Head of caudate nucleus (tissue), 42 donors: ENCODE results near the gene TEAD1.
A peak's percentile ranks its signal among the peaks of the same experiment; 100 is the strongest.

Source experiments
- DNase-seq, 42 donors: peaks; one replicate each; pipeline versions ENCODE4 v3.0.0 to v3.0.0-alpha.2; 2020 to 2021; ENCODE audit warnings: mixed read lengths in 7 of 42
- intact Hi-C: fragments of 100-400 bp; cut with DNase I; formaldehyde crosslinking; loops from one replicate; pipeline ENCODE4 v1.15.0; 2022

Gene TEAD1

GRCh38 chr11:12673924-12674570, at the start of gene TEAD1:
Gene TEAD1 (plus strand): TSS chr11:12674421.
- DNase-seq = peak; percentile 90 to 99 (median 98)
- intact Hi-C loops = no loop called here

- no peak for DNase-seq
- intact Hi-C loops = no loop called here
Observed at GRCh38 chr11:12624595-12624994, 49.6 kb upstream of the TEAD1 start.

- DNase-seq = no peak
- intact Hi-C loops = no loop called here
Observed at GRCh38 chr11:12625438-12626071, 48.7 kb upstream of the TEAD1 start.

DNA sequence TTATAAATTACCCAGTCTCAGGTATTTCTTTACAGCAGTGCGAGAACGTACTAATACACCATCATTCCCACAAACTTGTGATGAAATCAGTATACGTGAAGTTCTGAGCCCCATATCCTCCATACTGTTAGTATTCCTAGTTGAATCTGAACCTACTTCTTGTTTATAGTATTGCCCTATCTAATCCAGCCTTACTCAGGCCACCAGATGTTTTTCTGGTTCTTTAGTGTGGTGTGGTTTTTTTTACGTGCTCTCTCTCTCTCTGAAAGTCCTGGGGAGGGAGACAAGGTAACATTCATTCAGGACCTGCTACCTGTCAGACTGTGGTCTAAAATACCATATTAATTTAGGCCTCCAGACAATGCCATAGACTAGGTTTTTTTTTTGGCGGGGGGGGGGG, 47.6 kb upstream of the TEAD1 start:
- intact Hi-C loops = no loop called here
- DNase-seq = no peak

DNA sequence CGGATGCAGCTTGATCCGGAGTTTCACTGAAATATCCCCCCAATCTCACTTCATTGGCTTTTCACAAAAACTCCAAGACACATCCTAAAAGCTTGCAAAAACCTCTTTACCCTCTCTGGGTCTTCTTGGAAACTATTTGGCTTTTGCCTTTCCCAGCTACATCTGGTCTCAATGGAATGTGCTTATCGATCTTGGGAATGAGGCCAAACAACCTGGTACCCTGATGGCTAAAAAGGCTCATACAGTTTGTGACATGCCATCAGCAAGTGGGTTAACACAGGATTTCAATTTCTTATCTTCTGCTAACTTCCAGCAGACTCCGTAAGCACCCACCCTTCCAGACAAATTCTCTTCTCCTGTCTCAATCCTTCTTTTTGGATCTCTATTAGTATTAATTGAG, 45.9 kb upstream of the TEAD1 start:
- DNase-seq = no peak
- intact Hi-C loops = no loop called here

- no peak for DNase-seq
- intact Hi-C loops = no loop called here
Observed at GRCh38 chr11:12629601-12630313, 44.5 kb upstream of the TEAD1 start.

- DNase-seq = no peak
- intact Hi-C loops = no loop called here
Observed at GRCh38 chr11:12631651-12632050, 42.6 kb upstream of the TEAD1 start.

GRCh38 chr11:12634329-12634728, 39.9 kb upstream of the TEAD1 start:
- DNase-seq = no peak
- intact Hi-C loops = no loop called here

- intact Hi-C loops = no loop called here
- DNase-seq = no peak
Observed at GRCh38 chr11:12636871-12637410, 37.3 kb upstream of the TEAD1 start.

- intact Hi-C loops = no loop called here
- DNase-seq = no peak
Observed at GRCh38 chr11:12639388-12639787, 34.8 kb upstream of the TEAD1 start.

DNA sequence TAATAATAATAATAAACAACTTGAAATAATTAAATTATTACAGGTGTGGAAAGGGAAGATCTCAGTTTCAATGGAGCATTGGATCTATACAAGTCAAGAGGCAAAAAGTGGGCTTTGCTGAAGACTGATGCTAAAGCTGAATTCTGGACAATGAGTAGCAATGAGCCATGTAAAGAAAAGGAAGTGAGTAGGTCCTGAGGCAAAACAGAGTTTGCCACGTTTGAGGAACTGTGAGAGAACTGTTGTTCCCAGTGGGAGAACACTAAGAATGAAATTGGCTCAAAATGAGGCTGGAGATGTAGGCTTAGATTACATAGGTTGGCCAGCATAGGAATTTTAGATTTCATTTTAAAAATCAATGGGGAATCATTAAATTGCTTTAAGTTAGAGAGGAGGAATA, 33.9 kb upstream of the TEAD1 start:
- intact Hi-C loops = no loop called here
- DNase-seq = no peak

GRCh38 chr11:12640926-12641849, 33.0 kb upstream of the TEAD1 start:
- DNase-seq = no peak
- intact Hi-C loops = no loop called here

DNA sequence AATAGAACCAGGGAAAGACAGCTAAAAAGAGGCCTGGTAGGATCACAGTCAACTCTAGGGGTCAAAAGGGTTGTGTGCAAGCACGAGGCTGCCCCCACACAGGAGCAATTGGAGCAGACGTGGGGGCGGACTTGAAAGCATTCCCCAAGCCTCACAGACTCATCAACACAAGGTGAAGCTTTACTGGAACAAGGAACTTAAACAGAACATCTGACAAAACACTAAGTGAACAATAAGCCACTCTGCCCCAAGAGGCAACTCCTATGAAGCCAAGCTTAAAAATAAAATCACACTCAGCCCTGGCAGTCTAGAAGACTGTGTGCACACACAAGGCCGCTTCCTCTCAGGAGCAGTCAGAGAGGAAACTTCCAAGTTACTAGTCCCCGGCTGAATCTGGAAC, 32.2 kb upstream of the TEAD1 start:
- peak in 3 of 42 donors; percentile 7 to 27 (median 7) for DNase-seq
- intact Hi-C loops = no loop called here

DNA sequence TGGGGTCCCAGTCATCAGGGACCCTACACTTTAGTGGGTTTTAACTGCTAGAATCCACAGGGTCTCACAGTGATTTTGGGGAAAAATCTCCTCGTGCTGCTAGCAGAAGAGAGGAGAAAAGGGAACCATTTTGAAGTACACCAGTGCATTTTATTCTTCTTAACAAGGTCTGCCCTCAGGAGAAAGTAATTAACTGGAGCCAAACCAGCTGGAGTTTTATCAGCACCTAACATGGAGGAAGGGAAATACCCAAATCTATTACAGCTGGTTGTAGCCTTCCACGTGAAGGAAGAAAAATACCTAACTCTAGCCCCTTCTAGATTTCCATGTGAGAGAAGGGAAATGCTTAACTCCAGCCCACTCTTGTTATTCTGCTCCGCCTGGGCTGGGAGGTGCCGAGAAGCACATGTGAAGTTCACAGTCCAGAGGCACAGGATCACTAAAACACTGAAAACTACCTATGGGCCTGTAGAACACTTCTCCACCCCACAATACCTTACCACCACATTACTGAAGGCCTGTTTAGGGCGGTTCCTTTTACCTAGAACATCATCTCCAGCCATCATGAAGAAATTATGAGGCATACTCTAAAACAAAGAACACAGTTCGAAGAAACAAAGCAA, 31.3 kb upstream of the TEAD1 start:
- no peak for DNase-seq
- intact Hi-C loops = no loop called here

DNA sequence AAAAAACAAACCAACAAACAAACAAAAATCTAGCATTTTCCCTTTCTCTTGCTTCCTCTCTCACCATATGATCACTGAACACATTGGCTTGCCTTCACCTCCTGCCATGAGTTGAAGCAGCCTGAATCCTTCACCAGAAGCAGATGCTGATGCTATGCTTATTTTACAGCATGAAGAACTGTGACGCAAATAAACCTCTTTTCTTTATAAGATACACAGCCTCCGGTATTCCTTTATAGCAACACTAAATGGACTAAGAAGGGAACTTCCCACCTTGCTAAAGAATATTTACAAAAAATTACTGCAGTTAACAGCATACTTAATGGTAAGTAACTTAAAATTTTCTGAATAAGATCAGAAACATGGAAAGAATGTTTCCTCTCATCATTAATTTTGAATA, 27.7 kb upstream of the TEAD1 start:
- intact Hi-C loops = no loop called here
- no peak for DNase-seq

GRCh38 chr11:12653729-12654128, 20.5 kb upstream of the TEAD1 start:
- DNase-seq = no peak
- intact Hi-C loops = no loop called here

DNA sequence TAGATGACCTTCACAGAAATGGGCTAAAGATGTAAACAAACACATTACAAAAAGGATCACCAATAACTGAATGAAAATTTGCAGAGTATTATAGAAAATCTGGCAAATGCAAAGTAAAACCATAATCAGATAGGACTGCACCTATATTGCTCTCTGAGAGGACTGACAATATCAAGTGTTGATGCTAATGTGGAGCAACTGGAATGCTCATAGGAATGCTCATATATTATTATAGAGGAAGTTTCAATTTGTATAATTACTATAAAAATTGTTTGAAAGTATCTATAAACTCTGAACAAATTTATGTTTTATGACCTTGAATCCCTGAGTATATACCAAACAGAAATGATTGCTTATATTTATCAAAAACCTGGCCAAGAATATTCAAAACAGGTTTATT, 18.4 kb upstream of the TEAD1 start:
- no peak for DNase-seq
- intact Hi-C loops = no loop called here

- intact Hi-C loops = no loop called here
- DNase-seq = no peak
Observed at GRCh38 chr11:12657336-12657735, 16.9 kb upstream of the TEAD1 start.

DNA sequence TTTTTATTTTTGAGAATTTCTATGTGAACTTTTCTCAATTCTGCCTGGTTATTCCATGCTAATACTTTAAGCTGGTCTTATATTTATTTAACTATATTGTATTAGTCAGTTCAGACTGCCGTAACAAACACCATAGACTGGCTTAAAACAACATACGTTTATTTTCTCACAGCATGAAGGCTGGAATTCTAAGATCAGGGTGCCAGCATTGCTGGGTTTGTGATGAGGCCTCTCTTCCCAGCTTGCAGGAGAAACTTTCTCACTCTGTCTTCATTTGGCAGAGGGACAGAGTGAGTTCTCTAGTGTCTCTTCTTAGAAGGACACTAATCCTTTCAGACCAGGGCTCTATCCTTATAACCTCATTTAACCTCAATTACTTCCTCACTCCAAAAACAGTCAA, 16.2 kb upstream of the TEAD1 start:
- DNase-seq = no peak
- intact Hi-C loops = no loop called here
